ENCODE results near the gene IMPACT. TPM values are rescaled to one million over a fixed set of nuclear protein-coding genes. Genes with fewer than 3 reads are reported as not detected.

The IMPACT gene
- total RNA-seq, 1 experiment from 2014 or later = 48.8 TPM

DNA sequence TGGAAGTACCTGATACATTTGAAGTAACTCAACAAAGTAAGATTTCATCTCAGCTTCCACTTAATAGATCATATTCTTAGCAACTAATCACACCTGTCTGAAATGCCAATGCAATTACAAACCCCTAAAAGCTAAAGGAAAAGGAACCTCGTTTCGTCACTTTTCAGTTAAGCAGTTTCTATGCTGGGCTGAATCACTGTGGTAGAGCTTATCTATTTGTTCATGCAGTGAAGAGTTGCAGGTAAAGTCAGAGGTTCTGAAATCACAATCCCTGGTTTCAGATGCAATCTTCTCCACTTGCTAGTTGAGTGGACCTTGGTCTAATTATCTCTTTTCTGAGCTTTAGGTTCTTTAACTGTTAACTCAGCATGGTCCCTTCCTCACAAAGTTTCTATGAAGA is 40.3 kb downstream of the IMPACT start (continued):
- TF ChIP-seq, protein P1, sequence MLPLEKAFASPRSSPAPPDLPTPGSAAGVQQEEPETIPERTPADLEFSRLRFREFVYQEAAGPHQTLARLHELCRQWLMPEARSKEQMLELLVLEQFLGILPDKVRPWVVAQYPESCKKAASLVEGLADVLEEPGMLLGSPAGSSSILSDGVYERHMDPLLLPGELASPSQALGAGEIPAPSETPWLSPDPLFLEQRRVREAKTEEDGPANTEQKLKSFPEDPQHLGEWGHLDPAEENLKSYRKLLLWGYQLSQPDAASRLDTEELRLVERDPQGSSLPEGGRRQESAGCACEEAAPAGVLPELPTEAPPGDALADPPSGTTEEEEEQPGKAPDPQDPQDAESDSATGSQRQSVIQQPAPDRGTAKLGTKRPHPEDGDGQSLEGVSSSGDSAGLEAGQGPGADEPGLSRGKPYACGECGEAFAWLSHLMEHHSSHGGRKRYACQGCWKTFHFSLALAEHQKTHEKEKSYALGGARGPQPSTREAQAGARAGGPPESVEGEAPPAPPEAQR (CRISPR knock-in tag; IDR thresholded peaks at IDR 0.05) = no peak
- no peak for TF ChIP-seq TEAD1 (CRISPR knock-in tag; IDR thresholded peaks at IDR 0.05)
- no peak for TF ChIP-seq ZNF263 (CRISPR knock-in tag; IDR thresholded peaks at IDR 0.05; ENCODE audit: low read depth)
- no peak for TF ChIP-seq KAT7 (CRISPR knock-in tag; IDR thresholded peaks at IDR 0.05; ENCODE audit: borderline replicate concordance)
- TF ChIP-seq, protein P2, sequence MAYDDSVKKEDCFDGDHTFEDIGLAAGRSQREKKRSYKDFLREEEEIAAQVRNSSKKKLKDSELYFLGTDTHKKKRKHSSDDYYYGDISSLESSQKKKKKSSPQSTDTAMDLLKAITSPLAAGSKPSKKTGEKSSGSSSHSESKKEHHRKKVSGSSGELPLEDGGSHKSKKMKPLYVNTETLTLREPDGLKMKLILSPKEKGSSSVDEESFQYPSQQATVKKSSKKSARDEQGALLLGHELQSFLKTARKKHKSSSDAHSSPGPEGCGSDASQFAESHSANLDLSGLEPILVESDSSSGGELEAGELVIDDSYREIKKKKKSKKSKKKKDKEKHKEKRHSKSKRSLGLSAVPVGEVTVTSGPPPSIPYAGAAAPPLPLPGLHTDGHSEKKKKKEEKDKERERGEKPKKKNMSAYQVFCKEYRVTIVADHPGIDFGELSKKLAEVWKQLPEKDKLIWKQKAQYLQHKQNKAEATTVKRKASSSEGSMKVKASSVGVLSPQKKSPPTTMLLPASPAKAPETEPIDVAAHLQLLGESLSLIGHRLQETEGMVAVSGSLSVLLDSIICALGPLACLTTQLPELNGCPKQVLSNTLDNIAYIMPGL (CRISPR knock-in tag; IDR thresholded peaks at IDR 0.05) = no peak
- TF ChIP-seq, protein P3, sequence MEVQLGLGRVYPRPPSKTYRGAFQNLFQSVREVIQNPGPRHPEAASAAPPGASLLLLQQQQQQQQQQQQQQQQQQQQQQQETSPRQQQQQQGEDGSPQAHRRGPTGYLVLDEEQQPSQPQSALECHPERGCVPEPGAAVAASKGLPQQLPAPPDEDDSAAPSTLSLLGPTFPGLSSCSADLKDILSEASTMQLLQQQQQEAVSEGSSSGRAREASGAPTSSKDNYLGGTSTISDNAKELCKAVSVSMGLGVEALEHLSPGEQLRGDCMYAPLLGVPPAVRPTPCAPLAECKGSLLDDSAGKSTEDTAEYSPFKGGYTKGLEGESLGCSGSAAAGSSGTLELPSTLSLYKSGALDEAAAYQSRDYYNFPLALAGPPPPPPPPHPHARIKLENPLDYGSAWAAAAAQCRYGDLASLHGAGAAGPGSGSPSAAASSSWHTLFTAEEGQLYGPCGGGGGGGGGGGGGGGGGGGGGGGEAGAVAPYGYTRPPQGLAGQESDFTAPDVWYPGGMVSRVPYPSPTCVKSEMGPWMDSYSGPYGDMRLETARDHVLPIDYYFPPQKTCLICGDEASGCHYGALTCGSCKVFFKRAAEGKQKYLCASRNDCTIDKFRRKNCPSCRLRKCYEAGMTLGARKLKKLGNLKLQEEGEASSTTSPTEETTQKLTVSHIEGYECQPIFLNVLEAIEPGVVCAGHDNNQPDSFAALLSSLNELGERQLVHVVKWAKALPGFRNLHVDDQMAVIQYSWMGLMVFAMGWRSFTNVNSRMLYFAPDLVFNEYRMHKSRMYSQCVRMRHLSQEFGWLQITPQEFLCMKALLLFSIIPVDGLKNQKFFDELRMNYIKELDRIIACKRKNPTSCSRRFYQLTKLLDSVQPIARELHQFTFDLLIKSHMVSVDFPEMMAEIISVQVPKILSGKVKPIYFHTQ (CRISPR knock-in tag; IDR thresholded peaks at IDR 0.05) = no peak
- TF ChIP-seq, protein P4, sequence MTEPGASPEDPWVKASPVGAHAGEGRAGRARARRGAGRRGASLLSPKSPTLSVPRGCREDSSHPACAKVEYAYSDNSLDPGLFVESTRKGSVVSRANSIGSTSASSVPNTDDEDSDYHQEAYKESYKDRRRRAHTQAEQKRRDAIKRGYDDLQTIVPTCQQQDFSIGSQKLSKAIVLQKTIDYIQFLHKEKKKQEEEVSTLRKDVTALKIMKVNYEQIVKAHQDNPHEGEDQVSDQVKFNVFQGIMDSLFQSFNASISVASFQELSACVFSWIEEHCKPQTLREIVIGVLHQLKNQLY (CRISPR knock-in tag; IDR thresholded peaks at IDR 0.05) = no peak
- no peak for TF ChIP-seq NFE2L1 (CRISPR knock-in tag; IDR thresholded peaks at IDR 0.05)

DNA sequence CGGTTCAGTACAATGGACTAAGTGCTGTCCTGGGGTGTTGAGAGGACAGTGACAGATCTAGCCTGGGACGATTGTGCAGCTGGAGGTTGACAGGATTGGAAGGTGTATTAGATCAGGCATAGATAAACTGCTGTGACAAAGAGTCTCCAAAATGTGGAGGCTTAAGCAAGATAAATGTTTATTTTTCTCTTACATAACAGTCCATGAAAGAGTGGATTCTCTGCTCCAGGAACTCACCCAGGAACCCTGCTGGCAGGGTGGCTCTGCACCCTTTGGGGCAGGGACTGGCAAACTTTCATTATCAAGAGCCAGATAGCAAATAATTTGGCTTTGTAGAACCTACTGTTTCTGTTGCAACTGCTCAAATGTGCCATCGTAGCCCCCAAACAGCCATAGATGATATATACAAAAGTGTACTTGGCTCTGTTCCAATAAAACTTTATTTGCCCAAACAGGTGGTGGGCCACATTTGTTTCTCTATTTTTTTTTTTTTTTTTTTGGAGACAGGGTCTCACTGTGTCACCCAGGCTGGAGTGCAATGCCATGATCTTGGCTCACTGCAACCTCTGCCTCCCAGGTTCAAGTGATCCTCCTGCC is 43.6 kb downstream of the IMPACT start:
- ATAC-seq = no peak
- TF ChIP-seq, protein P5, sequence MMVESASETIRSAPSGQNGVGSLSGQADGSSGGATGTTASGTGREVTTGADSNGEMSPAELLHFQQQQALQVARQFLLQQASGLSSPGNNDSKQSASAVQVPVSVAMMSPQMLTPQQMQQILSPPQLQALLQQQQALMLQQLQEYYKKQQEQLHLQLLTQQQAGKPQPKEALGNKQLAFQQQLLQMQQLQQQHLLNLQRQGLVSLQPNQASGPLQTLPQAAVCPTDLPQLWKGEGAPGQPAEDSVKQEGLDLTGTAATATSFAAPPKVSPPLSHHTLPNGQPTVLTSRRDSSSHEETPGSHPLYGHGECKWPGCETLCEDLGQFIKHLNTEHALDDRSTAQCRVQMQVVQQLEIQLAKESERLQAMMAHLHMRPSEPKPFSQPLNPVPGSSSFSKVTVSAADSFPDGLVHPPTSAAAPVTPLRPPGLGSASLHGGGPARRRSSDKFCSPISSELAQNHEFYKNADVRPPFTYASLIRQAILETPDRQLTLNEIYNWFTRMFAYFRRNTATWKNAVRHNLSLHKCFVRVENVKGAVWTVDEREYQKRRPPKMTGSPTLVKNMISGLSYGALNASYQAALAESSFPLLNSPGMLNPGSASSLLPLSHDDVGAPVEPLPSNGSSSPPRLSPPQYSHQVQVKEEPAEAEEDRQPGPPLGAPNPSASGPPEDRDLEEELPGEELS (CRISPR knock-in tag; IDR thresholded peaks at IDR 0.05) = no peak
- TF ChIP-seq RELA (CRISPR knock-in tag; IDR thresholded peaks at IDR 0.05; ENCODE audit: borderline replicate concordance) (no peak), NR2C2 (CRISPR knock-in tag; IDR thresholded peaks at IDR 0.05) (no peak), NFATC4 (CRISPR knock-in tag; IDR thresholded peaks at IDR 0.05) (no peak), KAT7 (CRISPR knock-in tag; IDR thresholded peaks at IDR 0.05; ENCODE audit: borderline replicate concordance) (no peak), FOXK1 (CRISPR knock-in tag; IDR thresholded peaks at IDR 0.05) (no peak), TEAD1 (CRISPR knock-in tag; IDR thresholded peaks at IDR 0.05) (no peak), NFE2L1 (CRISPR knock-in tag; IDR thresholded peaks at IDR 0.05) (no peak), ZNF121 (CRISPR knock-in tag; IDR thresholded peaks at IDR 0.05) (no peak), SMAD4 (CRISPR knock-in tag; IDR thresholded peaks at IDR 0.05) (no peak)
- TF ChIP-seq, protein P3 (CRISPR knock-in tag; IDR thresholded peaks at IDR 0.05) = no peak
- H3K27ac Mint-ChIP-seq = no peak overlapping the region
- no peaks in the 10 kb centered on the region for H3K27me3 Mint-ChIP-seq (ENCODE audit: low read depth)
- no peaks in the 10 kb centered on the region for H3K36me3 Mint-ChIP-seq
- peaks cover 5% of the 10 kb centered on the region; the same call in 1 of the 2 replicates for H3K4me1 Mint-ChIP-seq
- DNase-seq (ENCODE audit: low spot score) = no peak
- POLR2A ChIA-PET = no interaction called here
- no peaks in the 10 kb centered on the region for H3K9me3 Mint-ChIP-seq
- CTCF ChIA-PET = no interaction called here
- no peak overlapping the region for H3K4me3 Mint-ChIP-seq

All from WTC11 (cell line).